ENCODE data around the gene CRK.

DNA sequence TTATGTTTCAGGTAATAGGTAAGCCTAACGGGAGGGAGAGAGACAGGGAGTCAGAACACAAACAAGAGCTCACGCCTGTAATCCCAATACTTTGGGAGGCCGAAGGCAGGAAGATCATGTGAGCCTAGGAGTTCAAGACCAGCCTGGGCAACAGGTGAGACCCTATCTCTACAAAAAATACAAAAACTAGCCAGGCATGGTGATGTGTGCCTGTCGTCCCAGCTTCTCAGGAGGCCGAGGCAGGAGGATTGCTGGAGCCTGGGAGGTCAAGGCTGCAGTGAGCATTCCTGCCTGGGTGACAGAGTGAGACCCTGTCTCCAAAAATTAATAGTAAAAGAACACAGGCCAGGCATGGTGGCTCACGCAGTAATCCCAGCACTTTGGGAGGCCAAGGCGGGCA is 83.4 kb downstream of the CRK start:
- TF ChIP-seq CTCF (conservative IDR thresholded peaks at IDR 0.05; ENCODE audit: low read length): no peak
- TF ChIP-seq EZH2phosphoT487 (IDR thresholded peaks at IDR 0.05; ENCODE audit: borderline replicate concordance): no peak

Measured in Loucy (cell line).